Measurements from ENCODE around the gene TYW1B.
"Not testable (repeated sequence)": the region's sequence is repeated elsewhere in the genome, so short reads cannot be mapped to it uniquely, and the experiment has no call there.

Gene TYW1B

GRCh38 chr7:72722694-72723093 lies 105.3 kb downstream of the TYW1B start:
- not testable (repeated sequence) for H3K9ac ChIP-seq (ENCODE audit: low read length); H4K8ac ChIP-seq (ENCODE audit: low read length); H3K4me3 ChIP-seq (ENCODE audit: insufficient read depth in 1 of 2, low read depth in 1 of 2, low read length in 2 of 2); H3K36me3 ChIP-seq (ENCODE audit: control insufficient read depth in 1 of 2, insufficient read depth in 2 of 2, low read depth in 1 of 2, low read length in 2 of 2); H3K9me3 ChIP-seq (ENCODE audit: control insufficient read depth, low read length); H2BK5ac ChIP-seq (ENCODE audit: low read depth, low read length, poor library complexity, severe bottlenecking); H2BK120ac ChIP-seq (ENCODE audit: low read depth, low read length); H3K4me1 ChIP-seq (ENCODE audit: control insufficient read depth, insufficient read depth, low read depth, low read length); H3K27me3 ChIP-seq (ENCODE audit: control insufficient read depth in 1 of 2, insufficient read depth in 1 of 2, low read length in 2 of 2); H2BK12ac ChIP-seq (ENCODE audit: low read length in 2 of 2); H2AK5ac ChIP-seq (ENCODE audit: low read length, severe bottlenecking); H3K79me1 ChIP-seq (replicated peaks; ENCODE audit: low read length, poor library complexity, severe bottlenecking); H3K23ac ChIP-seq (ENCODE audit: low read length in 2 of 2); H3K4me2 ChIP-seq (ENCODE audit: low read length, poor library complexity, severe bottlenecking); H2BK15ac ChIP-seq (ENCODE audit: low read depth, poor library complexity, severe bottlenecking); DNase-seq; H3K27ac ChIP-seq (ENCODE audit: low read length, poor library complexity, severe bottlenecking); H3K4ac ChIP-seq (ENCODE audit: low read depth in 1 of 2, low read length in 2 of 2); H3K18ac ChIP-seq (ENCODE audit: low read depth in 1 of 2, low read length in 2 of 2); H4K91ac ChIP-seq (ENCODE audit: low read length); H2AFZ ChIP-seq (ENCODE audit: low read depth, low read length); H3K14ac ChIP-seq (ENCODE audit: low read length in 2 of 2)
- no CpG with 5 or more reads among the region's 7 CpGs for WGBS

- not testable (repeated sequence) for H3K4me1 ChIP-seq (ENCODE audit: control insufficient read depth, insufficient read depth, low read depth, low read length); H2BK120ac ChIP-seq (ENCODE audit: low read depth, low read length); H2BK5ac ChIP-seq (ENCODE audit: low read depth, low read length, poor library complexity, severe bottlenecking); H3K14ac ChIP-seq (ENCODE audit: low read length in 2 of 2); H3K18ac ChIP-seq (ENCODE audit: low read depth in 1 of 2, low read length in 2 of 2); H3K36me3 ChIP-seq (ENCODE audit: control insufficient read depth in 1 of 2, insufficient read depth in 2 of 2, low read depth in 1 of 2, low read length in 2 of 2); H2AK5ac ChIP-seq (ENCODE audit: low read length, severe bottlenecking); H3K4me3 ChIP-seq (ENCODE audit: insufficient read depth in 1 of 2, low read depth in 1 of 2, low read length in 2 of 2); H3K4me2 ChIP-seq (ENCODE audit: low read length, poor library complexity, severe bottlenecking); H4K91ac ChIP-seq (ENCODE audit: low read length); H4K8ac ChIP-seq (ENCODE audit: low read length); H3K27me3 ChIP-seq (ENCODE audit: control insufficient read depth in 1 of 2, insufficient read depth in 1 of 2, low read length in 2 of 2); H2AFZ ChIP-seq (ENCODE audit: low read depth, low read length); H3K4ac ChIP-seq (ENCODE audit: low read depth in 1 of 2, low read length in 2 of 2); H2BK15ac ChIP-seq (ENCODE audit: low read depth, poor library complexity, severe bottlenecking); H3K9me3 ChIP-seq (ENCODE audit: control insufficient read depth, low read length); H3K9ac ChIP-seq (ENCODE audit: low read length); H3K23ac ChIP-seq (ENCODE audit: low read length in 2 of 2); H2BK12ac ChIP-seq (ENCODE audit: low read length in 2 of 2); DNase-seq; H3K79me1 ChIP-seq (replicated peaks; ENCODE audit: low read length, poor library complexity, severe bottlenecking); H3K27ac ChIP-seq (ENCODE audit: low read length, poor library complexity, severe bottlenecking)
- WGBS: no CpG with 5 or more reads among the region's 4 CpGs
Observed at GRCh38 chr7:72720890-72721289, 107.1 kb downstream of the TYW1B start.

GRCh38 chr7:72717252-72717774 lies 110.7 kb downstream of the TYW1B start:
- H3K36me3 ChIP-seq (ENCODE audit: control insufficient read depth in 1 of 2, insufficient read depth in 2 of 2, low read depth in 1 of 2, low read length in 2 of 2); H3K4ac ChIP-seq (ENCODE audit: low read depth in 1 of 2, low read length in 2 of 2); H4K91ac ChIP-seq (ENCODE audit: low read length); H2BK5ac ChIP-seq (ENCODE audit: low read depth, low read length, poor library complexity, severe bottlenecking); H3K27ac ChIP-seq (ENCODE audit: low read length, poor library complexity, severe bottlenecking); H3K18ac ChIP-seq (ENCODE audit: low read depth in 1 of 2, low read length in 2 of 2); H2BK15ac ChIP-seq (ENCODE audit: low read depth, poor library complexity, severe bottlenecking); H3K9ac ChIP-seq (ENCODE audit: low read length); H3K4me2 ChIP-seq (ENCODE audit: low read length, poor library complexity, severe bottlenecking); H3K23ac ChIP-seq (ENCODE audit: low read length in 2 of 2); H3K27me3 ChIP-seq (ENCODE audit: control insufficient read depth in 1 of 2, insufficient read depth in 1 of 2, low read length in 2 of 2); H3K14ac ChIP-seq (ENCODE audit: low read length in 2 of 2); H4K8ac ChIP-seq (ENCODE audit: low read length); H3K9me3 ChIP-seq (ENCODE audit: control insufficient read depth, low read length); H2BK12ac ChIP-seq (ENCODE audit: low read length in 2 of 2); H3K79me1 ChIP-seq (replicated peaks; ENCODE audit: low read length, poor library complexity, severe bottlenecking); H2AK5ac ChIP-seq (ENCODE audit: low read length, severe bottlenecking); H2AFZ ChIP-seq (ENCODE audit: low read depth, low read length); H3K4me1 ChIP-seq (ENCODE audit: control insufficient read depth, insufficient read depth, low read depth, low read length); H3K4me3 ChIP-seq (ENCODE audit: insufficient read depth in 1 of 2, low read depth in 1 of 2, low read length in 2 of 2); H2BK120ac ChIP-seq (ENCODE audit: low read depth, low read length): not testable (repeated sequence)
- peak; percentile 1 for DNase-seq
- 100% methylated on average over 2 of the region's 6 CpGs for WGBS

- H4K91ac ChIP-seq (ENCODE audit: low read length); H3K4me3 ChIP-seq (ENCODE audit: insufficient read depth in 1 of 2, low read depth in 1 of 2, low read length in 2 of 2); H2AK5ac ChIP-seq (ENCODE audit: low read length, severe bottlenecking); DNase-seq; H2AFZ ChIP-seq (ENCODE audit: low read depth, low read length); H3K36me3 ChIP-seq (ENCODE audit: control insufficient read depth in 1 of 2, insufficient read depth in 2 of 2, low read depth in 1 of 2, low read length in 2 of 2); H3K4me2 ChIP-seq (ENCODE audit: low read length, poor library complexity, severe bottlenecking); H4K8ac ChIP-seq (ENCODE audit: low read length); H2BK15ac ChIP-seq (ENCODE audit: low read depth, poor library complexity, severe bottlenecking); H3K9me3 ChIP-seq (ENCODE audit: control insufficient read depth, low read length); H3K18ac ChIP-seq (ENCODE audit: low read depth in 1 of 2, low read length in 2 of 2); H3K9ac ChIP-seq (ENCODE audit: low read length); H2BK12ac ChIP-seq (ENCODE audit: low read length in 2 of 2); H3K4me1 ChIP-seq (ENCODE audit: control insufficient read depth, insufficient read depth, low read depth, low read length); H2BK5ac ChIP-seq (ENCODE audit: low read depth, low read length, poor library complexity, severe bottlenecking); H3K79me1 ChIP-seq (replicated peaks; ENCODE audit: low read length, poor library complexity, severe bottlenecking); H3K27me3 ChIP-seq (ENCODE audit: control insufficient read depth in 1 of 2, insufficient read depth in 1 of 2, low read length in 2 of 2); H3K4ac ChIP-seq (ENCODE audit: low read depth in 1 of 2, low read length in 2 of 2); H3K27ac ChIP-seq (ENCODE audit: low read length, poor library complexity, severe bottlenecking); H3K23ac ChIP-seq (ENCODE audit: low read length in 2 of 2); H2BK120ac ChIP-seq (ENCODE audit: low read depth, low read length); H3K14ac ChIP-seq (ENCODE audit: low read length in 2 of 2): not testable (repeated sequence)
- no CpG with 5 or more reads among the region's 3 CpGs for WGBS
Observed at GRCh38 chr7:72711927-72712326, 116.1 kb downstream of the TYW1B start.
